ENCODE measurements around the gene SLC6A17. TPM values are rescaled to one million over a fixed set of nuclear protein-coding genes. Genes with fewer than 3 reads are reported as not detected.

Gene SLC6A17
- total RNA-seq, 2 donors from 2014 or later = 0.07 TPM; not detected in 1

DNA sequence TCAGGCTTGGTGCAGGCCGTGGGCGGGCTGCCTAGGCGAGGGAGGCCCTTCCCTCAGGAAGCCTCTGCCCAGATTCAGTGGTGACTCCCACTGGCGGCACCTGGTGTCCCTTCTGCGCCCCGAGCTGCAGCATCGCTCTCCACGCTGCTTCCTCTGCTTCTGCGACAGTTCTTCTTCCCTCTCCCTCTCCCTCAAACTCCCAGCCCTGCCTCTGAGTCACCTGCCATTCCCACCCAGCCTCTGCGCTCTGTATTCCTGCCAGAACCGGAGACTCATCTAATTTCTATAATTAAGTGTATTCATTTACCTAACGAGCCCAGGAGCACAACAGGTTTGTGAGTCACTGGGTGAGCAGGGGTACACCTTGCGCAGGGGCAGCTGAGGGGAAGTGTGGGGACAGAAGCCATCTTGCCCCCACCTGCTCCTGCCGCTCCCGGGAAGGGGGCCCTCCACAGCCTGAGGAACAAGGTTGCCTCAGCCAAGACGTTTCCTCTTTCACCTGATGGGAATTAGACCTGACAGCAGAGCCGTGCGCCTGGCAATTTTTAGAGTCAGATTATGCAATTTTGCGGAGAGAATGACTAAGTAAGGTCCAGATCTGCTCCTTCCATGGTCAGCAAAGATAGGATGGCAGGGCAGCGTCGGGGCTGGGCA is 79.2 kb downstream of the SLC6A17 start:
- 89 to 93% methylated on average over 19 to 21 of the region's 21 CpGs for WGBS, 2 experiments (ENCODE audit: insufficient coverage in 1 of 2, insufficient read length in 1 of 2)
- Histone ChIP-seq H3K27ac (ENCODE audit: low read depth, low read length) (no peak overlapping the region), H3K27me3 (ENCODE audit: control insufficient read depth, insufficient read depth, low read length, poor library complexity, severe bottlenecking) (no peaks in the 10 kb centered on the region), H3K4me3 (ENCODE audit: low read length) (no peak overlapping the region), H3K36me3 (ENCODE audit: control insufficient read depth, insufficient read depth, low read length) (no peaks in the 10 kb centered on the region), H3K9me3 (ENCODE audit: control insufficient read depth, low read length) (no peaks in the 10 kb centered on the region), H3K9ac (ENCODE audit: extremely low read depth, low read length, poor library complexity, severe bottlenecking) (no peak overlapping the region), H3K4me1 (ENCODE audit: control insufficient read depth, insufficient read depth, low read length) (no peaks in the 10 kb centered on the region)
- H3K27ac Mint-ChIP-seq = peak overlapping the region; percentile 36
- no peak for TF ChIP-seq CTCF (conservative IDR thresholded peaks at IDR 0.05)
- no peaks in the 10 kb centered on the region for H3K27me3 Mint-ChIP-seq (ENCODE audit: insufficient read depth)
- H3K9me3 Mint-ChIP-seq = no peaks in the 10 kb centered on the region
- no peak for DNase-seq
- H3K36me3 Mint-ChIP-seq (ENCODE audit: low read depth) = peaks cover under 1% of the 10 kb centered on the region
- H3K4me1 Mint-ChIP-seq = no peaks in the 10 kb centered on the region
- H3K4me3 Mint-ChIP-seq = no peak overlapping the region

GRCh38 chr1:110230381-110231199 is 80.3 kb downstream of the SLC6A17 start:
- Histone ChIP-seq H3K27me3 (ENCODE audit: control insufficient read depth, insufficient read depth, low read length, poor library complexity, severe bottlenecking) (no peaks in the 10 kb centered on the region), H3K4me3 (ENCODE audit: low read length) (no peak overlapping the region), H3K27ac (ENCODE audit: low read depth, low read length) (no peak overlapping the region), H3K9ac (ENCODE audit: extremely low read depth, low read length, poor library complexity, severe bottlenecking) (no peak overlapping the region), H3K9me3 (ENCODE audit: control insufficient read depth, low read length) (no peaks in the 10 kb centered on the region), H3K4me1 (ENCODE audit: control insufficient read depth, insufficient read depth, low read length) (no peaks in the 10 kb centered on the region), H3K36me3 (ENCODE audit: control insufficient read depth, insufficient read depth, low read length) (no peaks in the 10 kb centered on the region)
- H3K9me3 Mint-ChIP-seq = no peaks in the 10 kb centered on the region
- DNase-seq = no peak
- H3K36me3 Mint-ChIP-seq (ENCODE audit: low read depth) = no peaks in the 10 kb centered on the region
- no peak overlapping the region for H3K4me3 Mint-ChIP-seq
- WGBS, 2 experiments (ENCODE audit: insufficient coverage in 1 of 2, insufficient read length in 1 of 2) = 90 to 94% methylated on average over 5 to 11 of the region's 11 CpGs
- H3K27me3 Mint-ChIP-seq (ENCODE audit: insufficient read depth) = no peaks in the 10 kb centered on the region
- TF ChIP-seq CTCF (conservative IDR thresholded peaks at IDR 0.05) = no peak
- no peak overlapping the region for H3K27ac Mint-ChIP-seq
- H3K4me1 Mint-ChIP-seq = no peaks in the 10 kb centered on the region

- no peak overlapping the region for H3K4me3 Mint-ChIP-seq
- H3K36me3 ChIP-seq (ENCODE audit: control insufficient read depth, insufficient read depth, low read length) = no peaks in the 10 kb centered on the region
- no peak overlapping the region for H3K27ac ChIP-seq (ENCODE audit: low read depth, low read length)
- H3K36me3 Mint-ChIP-seq (ENCODE audit: low read depth) = no peaks in the 10 kb centered on the region
- no peak for DNase-seq
- H3K4me1 ChIP-seq (ENCODE audit: control insufficient read depth, insufficient read depth, low read length) = peaks cover 4% of the 10 kb centered on the region
- no peaks in the 10 kb centered on the region for H3K9me3 ChIP-seq (ENCODE audit: control insufficient read depth, low read length)
- H3K27me3 Mint-ChIP-seq (ENCODE audit: insufficient read depth) = peaks cover 2% of the 10 kb centered on the region
- H3K9ac ChIP-seq (ENCODE audit: extremely low read depth, low read length, poor library complexity, severe bottlenecking) = no peak overlapping the region
- no peak for TF ChIP-seq CTCF (conservative IDR thresholded peaks at IDR 0.05)
- no peaks in the 10 kb centered on the region for H3K4me1 Mint-ChIP-seq
- 59 to 74% methylated on average over 2 of the region's 2 CpGs for WGBS, 2 experiments (ENCODE audit: insufficient coverage in 1 of 2, insufficient read length in 1 of 2)
- no peak overlapping the region for H3K4me3 ChIP-seq (ENCODE audit: low read length)
- H3K27ac Mint-ChIP-seq = peak overlapping the region; percentile 48
- H3K27me3 ChIP-seq (ENCODE audit: control insufficient read depth, insufficient read depth, low read length, poor library complexity, severe bottlenecking) = no peaks in the 10 kb centered on the region
- H3K9me3 Mint-ChIP-seq = no peaks in the 10 kb centered on the region
Observed at GRCh38 chr1:110233861-110234260, 83.6 kb downstream of the SLC6A17 start.

All from endodermal cell (in vitro differentiated cells).